GM21529 (cell line): Measurements from ENCODE around the gene PLXDC2.

Source experiments
- ATAC-seq: cut with Tn5 transposase; IDR thresholded peaks from one replicate; pipeline ENCODE4 v1.9.1; 2021; ENCODE audit not compliant: unreplicated experiment

The PLXDC2 gene

GRCh38 chr10:20254078-20254477, 437.8 kb downstream of the PLXDC2 start:
- ATAC-seq: no peak

DNA sequence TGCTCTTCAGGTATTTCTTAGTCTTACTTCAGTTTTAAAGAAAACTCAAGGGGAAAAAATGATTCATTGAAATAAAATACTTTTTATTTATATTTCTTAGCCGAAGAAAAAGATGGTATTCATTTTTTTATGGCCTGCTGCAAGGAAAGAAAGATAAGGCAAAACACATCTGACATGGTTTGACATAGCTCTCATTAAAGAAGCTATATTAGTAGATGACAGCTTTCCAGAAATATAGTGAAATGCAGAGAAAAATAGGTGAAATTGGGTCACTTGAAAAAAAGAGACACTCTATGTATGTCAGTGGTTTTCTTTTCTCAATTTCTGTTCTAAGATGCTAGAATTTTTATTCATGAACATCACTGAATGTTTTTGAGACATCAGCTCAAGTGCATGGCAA, 438.3 kb downstream of the PLXDC2 start:
- ATAC-seq: no peak

DNA sequence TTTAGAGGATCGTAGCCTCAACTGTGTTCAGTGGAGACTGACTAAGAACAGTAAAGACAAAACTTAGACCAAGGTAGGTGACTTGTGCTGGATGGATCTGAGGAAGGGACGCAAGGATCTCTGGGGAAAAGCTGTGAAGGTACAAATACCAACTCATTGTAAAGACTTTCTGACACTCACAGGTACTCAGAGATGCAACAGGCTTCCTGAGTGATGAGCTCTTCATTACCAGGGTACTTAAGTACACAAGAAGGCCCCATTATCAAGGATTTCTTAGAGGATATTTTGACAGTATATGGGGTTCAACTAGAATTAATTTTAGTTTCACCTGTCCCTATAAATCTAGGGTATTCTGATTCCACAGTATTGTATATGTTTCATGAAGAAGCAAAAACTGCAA, 440.7 kb downstream of the PLXDC2 start:
- ATAC-seq: no peak

GRCh38 chr10:20257422-20257821, 441.2 kb downstream of the PLXDC2 start:
- ATAC-seq: no peak

DNA sequence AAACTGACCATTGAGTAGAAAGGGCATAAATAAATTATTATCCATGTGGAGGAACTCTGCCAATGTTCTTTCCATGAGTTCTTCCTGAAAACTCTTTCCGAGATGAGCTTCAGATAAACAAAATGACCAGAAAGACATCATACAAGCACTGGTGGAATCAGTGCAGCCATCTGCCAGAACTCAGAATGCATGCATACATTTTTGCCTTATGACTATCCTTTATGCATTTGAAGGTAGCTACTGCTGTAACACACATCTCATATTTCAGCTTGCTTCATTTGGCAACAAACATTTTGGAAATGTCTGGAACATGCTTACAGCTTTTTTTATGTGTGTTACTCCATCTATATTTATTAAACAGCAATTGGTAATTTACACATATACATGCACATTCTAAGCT, 448.9 kb downstream of the PLXDC2 start:
- ATAC-seq: no peak

GRCh38 chr10:20267734-20268133, 451.5 kb downstream of the PLXDC2 start:
- ATAC-seq: no peak

- ATAC-seq: no peak
These were observed 455.3 kb downstream of the PLXDC2 start for GRCh38 chr10:20271490-20271889.

- ATAC-seq: no peak
These were observed 456.4 kb downstream of the PLXDC2 start for GRCh38 chr10:20272608-20273007.

DNA sequence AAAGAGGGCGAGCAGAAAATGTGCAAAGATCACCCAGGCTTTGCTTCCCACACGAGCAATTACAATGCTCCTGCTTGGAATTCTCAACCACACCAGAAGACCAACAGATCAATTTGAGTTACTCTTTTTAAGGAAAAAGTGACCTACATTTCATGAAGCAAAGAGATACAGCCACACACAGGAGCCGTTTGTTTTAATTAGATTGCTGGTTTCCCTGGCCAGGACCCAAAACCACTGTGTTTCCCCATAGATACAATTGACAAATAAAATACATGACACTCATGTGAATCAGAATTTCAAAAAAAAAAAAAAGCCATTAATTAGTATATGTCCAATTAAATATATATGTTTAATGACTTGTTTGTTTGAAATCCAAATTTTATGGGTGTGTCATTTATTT, 458.3 kb downstream of the PLXDC2 start:
- ATAC-seq: no peak

GRCh38 chr10:20276127-20276979, 460.1 kb downstream of the PLXDC2 start:
- no peak for ATAC-seq

DNA sequence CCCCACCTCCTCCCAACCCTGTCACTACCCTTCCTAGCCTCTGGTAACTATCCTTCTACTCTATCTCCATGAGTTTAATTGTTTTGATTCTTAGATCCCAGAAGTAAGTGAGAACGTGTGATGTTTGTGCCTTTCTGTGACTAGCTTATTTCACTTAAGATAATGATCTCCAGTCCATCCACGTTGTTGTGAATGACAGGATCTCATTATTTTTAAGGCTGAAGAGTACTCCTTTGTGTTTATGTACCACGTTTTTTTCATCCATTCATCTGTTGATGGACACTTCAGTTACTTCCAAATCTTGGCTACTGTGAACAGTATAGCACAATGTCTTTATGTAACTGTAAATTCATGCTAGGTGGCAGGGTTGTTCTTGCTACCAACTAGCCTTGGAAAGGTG, 461.6 kb downstream of the PLXDC2 start:
- ATAC-seq: no peak

GRCh38 chr10:20281579-20281978, 465.3 kb downstream of the PLXDC2 start:
- ATAC-seq: no peak

DNA sequence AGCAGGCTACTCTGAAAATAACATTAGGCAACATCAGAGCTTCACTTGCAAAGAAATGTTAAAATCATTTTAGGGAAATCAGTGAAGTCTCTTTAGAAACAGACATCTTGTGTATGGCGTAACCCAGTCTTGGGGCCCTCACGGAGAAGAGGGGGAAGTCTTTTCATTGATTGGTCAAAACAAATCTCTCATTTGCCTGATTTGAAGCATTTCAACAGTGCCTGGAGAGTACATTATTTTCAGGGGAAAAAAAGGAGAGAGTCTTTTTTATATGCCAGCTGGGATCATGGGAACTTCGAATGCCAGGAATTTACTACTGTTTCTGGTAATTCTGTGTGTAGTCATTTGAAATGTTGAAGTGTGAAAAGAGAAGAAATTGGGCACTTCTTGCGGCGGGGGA, 471.4 kb downstream of the PLXDC2 start:
- ATAC-seq: no peak

- no peak for ATAC-seq
These were observed 471.8 kb downstream of the PLXDC2 start for GRCh38 chr10:20288060-20288459.

GRCh38 chr10:20289070-20289828, 473.0 kb downstream of the PLXDC2 start:
- no peak for ATAC-seq

- no peak for ATAC-seq
These were observed 482.2 kb downstream of the PLXDC2 start for GRCh38 chr10:20298417-20298816.

GRCh38 chr10:20299034-20299736, 483.0 kb downstream of the PLXDC2 start:
- ATAC-seq: no peak

DNA sequence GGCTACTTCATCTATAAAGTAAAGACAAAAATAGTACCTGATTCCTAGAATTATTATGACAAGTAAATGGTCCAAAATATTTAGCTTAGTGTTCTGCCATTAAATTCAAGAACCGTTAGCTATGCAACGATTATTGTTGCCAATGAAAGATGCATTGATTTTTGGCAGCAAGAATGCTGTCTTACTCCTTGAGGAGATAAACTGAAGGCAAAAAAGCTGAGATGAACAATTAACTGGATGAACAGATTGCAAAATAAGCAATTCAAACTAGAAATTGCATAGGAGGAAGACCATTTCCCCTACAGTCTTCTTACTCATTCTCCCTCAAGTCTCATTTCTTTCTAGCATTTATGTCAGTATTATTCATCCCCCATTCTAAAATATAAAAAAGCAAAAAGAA, 484.5 kb downstream of the PLXDC2 start:
- ATAC-seq: no peak

- no peak for ATAC-seq
These were observed 485.8 kb downstream of the PLXDC2 start for GRCh38 chr10:20302033-20302432.

DNA sequence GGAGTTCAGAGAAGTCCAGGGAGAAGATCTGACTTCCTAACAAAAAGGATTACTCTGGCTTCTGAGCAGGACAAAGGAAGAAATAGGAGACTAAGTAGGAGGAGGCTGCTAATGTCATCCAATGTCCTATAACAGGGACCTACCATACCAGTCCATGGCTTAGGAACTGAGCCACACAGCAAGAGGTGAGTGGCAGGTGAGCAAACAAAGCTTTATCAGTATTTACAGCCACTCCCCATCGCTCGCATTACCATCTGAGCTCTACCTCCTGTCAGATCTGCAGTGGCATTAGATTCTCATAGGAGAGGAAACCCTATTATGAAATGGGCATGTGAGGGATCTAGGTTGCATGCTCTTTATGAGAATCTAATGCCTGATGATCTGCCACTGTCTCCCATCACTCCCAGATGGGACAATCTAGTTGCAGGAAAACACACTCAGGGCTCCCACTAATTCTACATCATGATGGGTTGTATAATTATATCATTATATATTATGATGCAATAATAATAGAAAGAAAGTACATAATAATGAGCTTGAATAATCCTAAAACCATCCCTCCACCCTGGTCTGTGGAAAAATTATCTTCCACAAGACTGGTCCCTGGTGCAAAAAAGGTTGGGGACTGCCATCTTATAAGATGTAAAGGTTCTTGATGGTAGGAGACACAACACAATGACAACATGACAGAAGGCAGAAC, 487.4 kb downstream of the PLXDC2 start:
- no peak for ATAC-seq

DNA sequence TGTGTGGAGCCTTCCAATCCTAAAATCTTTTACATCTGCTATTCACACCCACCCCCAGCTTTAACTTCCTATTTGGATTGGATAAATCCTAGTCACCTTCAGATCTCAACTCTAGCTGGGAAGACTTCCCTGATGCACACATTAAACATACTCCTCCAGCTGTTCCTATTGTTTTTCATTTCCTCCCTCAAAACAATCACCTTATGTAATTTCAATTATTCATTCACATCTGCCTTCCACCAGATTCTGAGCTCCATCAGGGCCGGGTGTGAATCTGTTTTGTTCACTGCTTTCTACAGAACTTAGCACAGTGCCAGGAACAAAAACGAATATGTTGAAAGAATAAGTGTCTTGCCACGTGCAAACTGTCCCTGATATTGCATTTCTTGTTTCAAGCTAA, 497.4 kb downstream of the PLXDC2 start:
- ATAC-seq: no peak
